ENCODE measurements around the gene NBAS. TPM values are rescaled to one million over a fixed set of nuclear protein-coding genes. Genes with fewer than 3 reads are reported as not detected.

The NBAS gene
- total RNA-seq, 2 donors from 2014 or later = 38.9 to 48.6 TPM

DNA sequence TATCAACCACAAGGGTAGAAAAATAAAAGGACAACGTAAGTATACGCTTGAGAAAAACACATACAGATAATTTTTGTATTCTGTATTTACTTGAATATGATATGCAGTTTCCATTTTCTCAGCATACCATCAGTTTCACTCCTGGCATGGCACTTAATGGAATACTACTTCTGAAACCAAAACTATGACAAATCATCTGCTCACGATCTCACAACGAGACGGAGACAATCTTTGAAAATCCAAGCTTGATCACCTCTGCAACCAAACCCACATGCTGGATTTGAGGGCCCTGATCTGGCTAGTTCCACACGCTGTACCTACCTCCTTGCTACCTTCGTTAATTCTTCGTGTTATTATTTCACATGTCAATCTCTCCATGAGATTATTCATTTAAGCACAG is 387.6 kb downstream of the NBAS start:
- ATAC-seq (no peak), DNase-seq (no peak)
- intact Hi-C loops (cut with DNase I) = no loop called here

DNA sequence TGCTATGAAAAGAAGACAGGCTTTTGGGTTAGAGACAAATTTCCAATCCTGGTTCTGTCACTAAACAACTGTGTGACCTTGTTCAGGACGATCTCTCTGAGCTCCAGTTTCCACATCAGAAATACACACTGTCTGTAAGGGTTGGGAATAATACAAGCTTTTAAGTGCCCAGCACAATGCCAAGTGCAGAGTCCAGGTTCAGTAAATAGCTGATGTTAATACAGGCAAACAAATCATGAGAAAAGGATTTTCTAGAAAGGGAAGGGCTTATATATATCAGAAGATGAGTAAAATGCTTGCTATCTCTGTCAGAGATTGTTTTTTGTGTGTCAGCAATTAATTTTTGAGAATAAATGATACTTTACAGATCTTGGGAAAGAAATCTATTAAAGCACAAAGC is 388.3 kb downstream of the NBAS start:
- ATAC-seq = no peak
- no peak for DNase-seq
- intact Hi-C loops (cut with DNase I) = no loop called here

DNA sequence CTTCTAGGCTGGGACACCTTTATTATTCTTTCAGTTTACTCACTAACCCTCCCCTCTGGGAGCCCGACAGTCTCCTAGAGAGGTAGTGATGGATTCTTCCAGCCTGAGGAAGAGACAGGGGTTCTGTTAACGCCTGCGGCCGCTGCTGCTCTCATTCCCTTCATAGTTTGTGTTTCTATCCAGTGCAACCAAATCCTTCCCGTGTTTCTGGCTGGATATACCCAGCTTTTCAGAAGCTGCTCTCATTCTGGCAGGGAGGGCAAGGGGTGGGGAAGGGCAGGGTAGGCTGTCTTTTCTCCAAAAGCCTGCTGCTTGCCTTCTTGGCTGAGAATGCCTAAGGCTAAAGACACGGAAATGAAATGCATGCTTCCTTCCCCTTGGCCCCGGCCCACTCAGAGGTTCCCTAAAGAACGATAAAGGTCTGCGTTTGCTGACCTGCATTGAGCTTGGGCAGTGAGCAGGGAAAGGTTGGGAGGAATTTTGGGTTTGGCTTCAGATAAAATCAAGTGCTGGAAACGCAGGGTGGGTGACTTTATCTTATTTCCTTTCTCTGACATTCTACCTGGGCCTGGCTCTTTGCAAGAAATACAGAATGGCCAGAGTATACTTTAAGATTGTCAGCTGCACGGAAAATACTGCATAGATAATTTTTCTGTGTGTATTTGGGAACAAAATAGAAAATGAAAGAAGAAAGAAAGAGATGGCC is 390.9 kb downstream of the NBAS start:
- ATAC-seq (peak; percentile 15 to 63), DNase-seq (peak; percentile 39)
- intact Hi-C loops (cut with DNase I) = no loop called here

DNA sequence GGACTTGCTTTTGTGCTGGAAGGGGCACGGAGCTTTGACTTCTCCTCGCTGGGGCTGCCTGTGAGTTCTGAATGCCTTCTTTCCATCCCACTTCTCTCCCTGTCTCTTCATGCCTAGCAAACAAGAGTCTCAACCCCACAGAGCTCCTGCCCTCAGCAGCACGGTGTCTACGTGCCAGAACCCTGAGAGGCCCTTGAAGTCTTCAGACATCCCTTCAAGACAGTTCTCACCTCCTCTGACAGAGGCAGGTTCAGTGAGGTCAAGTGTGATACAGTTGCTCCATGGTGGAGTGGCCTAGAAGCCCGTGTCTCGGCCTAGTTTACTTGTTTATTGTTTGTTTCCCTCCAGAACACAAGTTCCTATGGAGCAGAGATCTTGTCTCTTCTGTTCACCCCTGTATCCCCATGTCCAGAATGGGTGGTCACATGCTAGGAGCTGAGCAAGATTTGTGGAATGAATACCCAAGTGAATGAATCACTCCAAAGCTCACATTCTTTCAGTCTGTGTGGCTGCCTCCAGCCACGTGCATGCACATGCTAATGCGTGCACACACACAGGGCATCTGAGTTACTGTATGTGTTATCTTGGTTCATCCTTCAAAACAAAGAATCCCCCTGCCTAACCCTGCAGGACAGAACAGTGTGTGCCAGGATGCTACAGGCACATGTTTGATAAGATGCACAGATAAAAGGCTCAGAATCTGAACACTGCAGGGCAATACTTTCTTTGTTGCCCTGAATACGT is 391.6 kb downstream of the NBAS start:
- DNase-seq = peak; percentile 33
- ATAC-seq = peak; percentile 47 to 87
- intact Hi-C loops (cut with DNase I) = no loop called here

DNA sequence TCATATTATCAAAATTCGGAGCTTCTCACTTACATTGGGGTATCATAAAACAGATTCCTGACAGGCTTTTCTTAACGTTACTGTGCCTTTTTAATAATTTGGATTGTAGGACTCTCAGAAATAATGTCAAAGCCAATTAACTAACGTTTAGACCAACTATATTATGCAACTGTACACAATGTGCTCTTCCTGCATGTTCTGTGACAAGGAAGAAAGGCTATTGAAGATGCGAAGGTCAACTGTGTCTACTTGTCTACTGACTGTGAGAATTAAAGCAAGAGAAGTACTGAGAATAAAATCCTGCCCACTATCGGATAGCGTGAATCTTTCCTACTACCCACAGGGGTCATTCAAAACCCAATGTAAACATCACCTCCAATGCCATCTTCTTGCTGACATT is 393.0 kb downstream of the NBAS start:
- intact Hi-C loops (cut with DNase I) = no loop called here
- ATAC-seq (no peak), DNase-seq (no peak)

DNA sequence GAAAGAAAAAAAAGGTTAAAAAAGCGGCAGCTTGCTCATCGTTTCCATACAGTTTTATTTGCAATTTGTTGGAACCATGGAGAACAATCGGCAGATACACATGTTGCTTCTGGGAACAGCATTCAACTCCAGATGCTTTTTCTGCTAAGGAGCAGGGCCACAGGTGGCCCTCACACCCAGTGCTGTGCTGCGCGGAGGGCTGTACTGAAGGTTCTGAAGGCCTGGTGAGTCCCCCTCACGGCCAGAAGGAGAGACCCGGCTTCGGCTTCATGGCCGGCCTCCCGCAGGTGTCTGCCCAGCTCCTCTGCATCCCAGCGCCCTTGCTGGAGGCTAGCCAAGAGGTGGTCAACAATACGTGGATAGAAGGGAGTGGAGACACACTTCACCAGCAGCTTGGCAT is 394.3 kb downstream of the NBAS start:
- DNase-seq (no peak), ATAC-seq (no peak)
- intact Hi-C loops (cut with DNase I) = no loop called here

DNA sequence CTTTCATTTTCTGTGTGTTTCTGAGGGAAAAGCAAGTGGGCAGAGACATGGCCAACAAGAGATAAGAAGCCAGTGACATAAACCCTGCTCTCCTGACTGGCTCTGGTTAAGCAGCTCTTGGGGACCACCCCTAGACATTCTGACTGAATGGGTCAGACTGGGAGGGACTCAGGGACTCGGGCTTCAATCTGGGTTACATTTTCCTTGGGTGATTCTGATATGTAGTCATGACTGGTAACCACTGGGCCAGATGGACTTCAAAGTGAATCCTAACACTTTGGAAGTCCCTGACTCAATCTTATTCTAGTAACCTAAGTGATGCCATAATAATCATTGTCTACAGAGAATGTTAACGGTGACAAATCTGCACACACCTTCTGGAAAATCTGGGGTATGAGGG is 397.8 kb downstream of the NBAS start:
- ATAC-seq (no peak), DNase-seq (no peak)
- intact Hi-C loops (cut with DNase I) = no loop called here

DNA sequence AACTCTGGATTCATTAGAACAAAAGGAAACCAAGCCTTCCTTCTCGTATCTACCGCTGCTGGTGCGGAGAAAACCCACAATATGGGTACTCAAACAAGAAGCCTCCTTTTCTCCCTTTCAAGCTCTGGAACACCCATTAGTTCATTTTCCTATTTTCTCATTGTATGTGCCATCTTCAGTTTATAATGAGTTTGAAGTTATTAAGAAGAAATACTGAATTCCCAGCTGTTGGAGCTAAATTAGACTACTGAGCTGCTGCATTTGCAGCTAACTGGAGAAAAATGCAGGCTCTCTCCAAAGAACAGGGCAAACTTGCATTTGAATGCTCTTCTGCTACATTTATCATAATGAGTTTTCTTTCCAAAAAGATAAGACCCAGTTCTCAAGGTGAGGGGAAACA is 398.5 kb downstream of the NBAS start:
- ATAC-seq (no peak), DNase-seq (no peak)
- intact Hi-C loops (cut with DNase I) = no loop called here

DNA sequence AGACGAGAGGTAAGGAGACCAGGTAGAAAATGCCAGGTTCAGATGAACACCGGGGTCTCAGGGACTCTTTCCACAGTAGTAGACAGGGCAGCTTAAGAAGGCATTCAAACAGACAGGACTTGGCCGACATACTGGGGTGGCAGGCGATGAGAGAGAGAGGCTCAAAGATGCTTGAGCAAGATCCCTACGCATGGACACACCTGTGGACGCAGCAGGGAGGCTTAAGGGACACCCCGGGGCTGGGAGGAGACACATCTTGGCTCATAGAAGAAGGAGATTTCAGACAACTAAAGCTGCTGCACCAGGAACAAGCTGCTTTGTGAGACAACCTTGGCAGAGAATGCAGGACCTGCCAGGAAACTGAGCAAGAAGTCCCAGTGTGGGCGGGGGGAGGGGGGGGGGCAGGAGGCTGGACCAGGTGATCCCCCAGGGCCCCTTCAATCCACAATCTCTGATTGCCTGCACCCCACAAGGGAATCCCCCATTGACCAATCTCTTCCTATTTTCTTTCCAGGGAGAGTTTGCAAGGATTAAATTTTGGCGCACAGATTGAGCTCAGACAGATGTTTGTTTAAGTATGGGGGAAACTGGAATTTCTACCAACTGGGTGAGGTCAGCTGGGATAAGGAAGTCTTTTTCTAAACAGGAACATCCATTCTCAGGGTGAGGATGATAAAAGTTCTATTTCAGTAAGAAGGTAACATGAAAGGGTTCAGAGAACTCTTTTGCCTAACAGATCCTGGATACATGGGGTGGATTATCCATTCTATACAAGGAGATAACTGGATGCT is 400.7 kb downstream of the NBAS start:
- no peak for ATAC-seq
- DNase-seq = no peak
- intact Hi-C loops (cut with DNase I) = no loop called here

DNA sequence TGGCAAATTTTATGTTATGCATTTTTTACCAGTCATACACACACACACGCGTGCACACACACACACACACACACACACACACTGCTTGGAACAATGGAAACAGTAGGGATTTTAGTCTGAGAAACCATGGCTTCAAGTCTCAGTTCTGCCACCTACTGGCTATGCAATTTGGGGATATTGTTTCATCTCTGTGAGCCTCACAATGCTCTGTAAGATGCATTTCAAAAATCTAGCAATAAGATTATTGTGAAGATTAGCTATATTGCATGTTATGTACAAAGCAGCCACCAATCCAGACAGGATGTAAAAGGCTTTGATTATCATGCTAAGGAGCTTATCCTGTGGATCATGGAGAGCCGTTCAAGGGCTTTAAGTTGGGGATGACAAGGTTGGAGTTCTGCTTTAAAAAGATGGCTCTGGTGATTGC is 401.4 kb downstream of the NBAS start:
- DNase-seq (no peak), ATAC-seq (no peak)
- intact Hi-C loops (cut with DNase I) = no loop called here

DNA sequence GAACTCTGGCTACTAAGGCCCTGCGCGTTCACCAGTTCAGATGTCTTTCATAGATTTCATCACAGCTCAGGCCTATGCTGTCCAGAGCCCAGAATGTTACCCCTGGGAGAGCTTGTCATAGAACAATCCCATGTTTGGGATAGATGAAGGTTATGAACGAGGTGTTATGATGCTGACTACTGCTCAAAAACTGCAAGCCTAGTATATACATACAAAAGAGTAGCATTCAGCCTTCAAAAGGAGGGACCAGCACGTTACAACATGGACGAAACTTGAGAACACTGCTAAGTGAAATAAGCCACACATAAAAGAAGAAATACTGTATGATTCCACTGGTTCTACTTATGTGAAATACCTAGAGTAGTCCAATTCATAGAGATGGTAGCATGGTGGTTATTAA is 401.9 kb downstream of the NBAS start:
- intact Hi-C loops (cut with DNase I) = no loop called here
- DNase-seq = no peak
- no peak for ATAC-seq

DNA sequence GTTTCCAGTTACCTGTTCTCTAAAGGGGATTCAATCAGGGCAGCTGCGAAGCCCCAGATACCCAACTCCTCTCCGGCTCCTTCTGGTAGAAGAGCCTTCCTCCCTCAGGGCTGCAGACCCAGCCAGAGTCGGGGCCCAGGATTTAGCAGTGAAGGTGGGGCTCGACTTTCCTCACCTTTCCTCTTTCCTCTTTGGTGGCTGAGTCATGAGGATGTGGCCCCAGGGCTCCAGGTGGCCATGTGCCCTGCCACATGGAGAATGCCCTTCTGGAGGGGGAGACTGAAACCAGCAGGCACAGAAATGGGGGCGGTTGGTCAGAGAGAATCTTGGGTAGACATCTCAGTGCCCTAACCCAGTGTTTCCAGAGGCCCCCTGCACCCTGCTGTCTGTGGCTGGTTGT is 402.6 kb downstream of the NBAS start:
- no peak for DNase-seq
- intact Hi-C loops (cut with DNase I) = no loop called here
- no peak for ATAC-seq

DNA sequence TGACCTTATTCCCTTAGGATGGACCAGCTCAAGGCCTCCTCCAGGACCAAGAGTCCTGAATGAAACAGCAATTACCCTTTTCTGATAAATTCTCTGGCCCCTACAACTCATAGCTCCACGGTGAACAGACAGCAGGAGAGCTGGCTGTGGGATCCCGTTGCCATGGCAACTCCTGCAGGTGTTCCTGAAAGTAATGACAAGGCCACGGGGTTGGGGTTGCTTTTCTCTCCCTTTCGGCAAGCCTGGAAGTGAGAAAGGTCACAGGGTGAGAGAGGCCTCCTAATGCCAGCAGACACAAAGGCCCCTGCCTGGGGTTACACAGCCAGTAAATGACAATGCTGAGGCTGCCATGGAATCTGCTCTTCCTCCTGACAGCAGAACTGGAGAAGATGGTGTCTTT is 403.0 kb downstream of the NBAS start:
- DNase-seq (no peak), ATAC-seq (no peak)
- intact Hi-C loops (cut with DNase I) = no loop called here

DNA sequence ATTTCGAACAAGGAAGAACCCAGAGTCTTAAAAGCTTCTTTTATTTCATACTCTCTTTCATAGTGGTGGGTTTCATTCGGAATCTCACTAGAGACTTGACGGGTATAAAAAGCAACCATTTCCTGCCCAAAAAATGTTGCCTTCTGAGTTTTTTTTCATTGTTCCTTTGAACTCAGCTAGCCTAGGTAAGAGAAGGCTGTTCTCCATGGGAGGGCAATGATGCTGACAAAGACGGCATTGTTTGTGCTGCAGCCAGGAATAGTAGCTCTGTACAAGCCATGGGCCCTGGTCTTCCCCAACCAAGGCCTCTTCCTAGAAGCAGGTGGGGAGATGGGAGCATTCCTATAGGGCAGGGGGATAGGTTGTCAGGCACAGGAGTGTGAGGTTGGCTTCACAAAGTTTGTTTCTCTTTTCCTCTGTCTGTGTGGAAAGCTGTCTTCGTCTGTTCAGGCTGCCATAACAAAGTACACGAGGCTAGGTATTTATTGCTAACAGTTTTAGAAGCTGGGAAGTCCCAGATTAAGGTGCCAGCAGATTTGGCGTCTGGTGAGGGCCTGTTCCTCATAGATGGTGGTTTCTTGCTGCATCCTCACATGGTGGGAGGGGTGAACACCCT is 405.1 kb downstream of the NBAS start:
- intact Hi-C loops (cut with DNase I) = no loop called here
- ATAC-seq = no peak
- no peak for DNase-seq

DNA sequence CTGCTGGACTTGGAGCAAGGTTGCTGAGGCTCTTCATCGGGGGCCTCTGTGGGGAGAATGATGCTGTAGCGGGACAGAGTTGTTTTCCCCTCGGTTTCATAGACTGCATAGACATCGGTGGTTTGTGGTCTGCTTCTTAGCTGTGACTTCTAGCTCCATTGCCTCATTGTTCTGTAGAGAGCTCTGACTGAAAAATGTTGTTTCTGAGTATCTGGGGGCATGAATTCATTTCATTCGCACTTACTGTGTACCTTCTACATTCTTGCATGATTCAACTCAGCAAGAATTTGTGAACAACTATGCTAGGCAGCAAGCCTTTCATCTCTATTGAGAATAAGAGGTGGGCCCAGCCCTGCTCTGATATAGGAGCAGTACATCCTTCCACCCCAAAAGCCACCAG is 406.8 kb downstream of the NBAS start:
- DNase-seq (no peak), ATAC-seq (no peak)
- intact Hi-C loops (cut with DNase I) = no loop called here

DNA sequence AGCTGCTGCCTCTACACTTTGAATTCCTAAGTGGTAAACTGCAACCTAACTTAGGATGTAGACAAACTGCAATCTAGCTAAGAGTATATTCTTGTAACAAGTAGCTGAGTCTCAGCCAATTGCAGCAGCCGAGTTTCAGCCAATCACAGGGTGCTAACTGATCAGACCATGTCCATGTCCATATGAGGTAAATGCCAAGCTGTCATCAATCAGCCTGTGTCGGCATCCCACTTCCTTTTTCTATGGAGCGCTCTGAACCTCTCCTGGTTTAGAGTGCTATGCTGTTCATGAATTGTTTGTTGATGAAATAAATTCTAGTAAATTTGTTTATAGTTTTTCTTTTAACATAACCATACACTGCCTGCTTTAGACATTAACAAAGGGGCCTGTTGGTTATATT is 408.8 kb downstream of the NBAS start:
- intact Hi-C loops (cut with DNase I) = no loop called here
- DNase-seq (no peak), ATAC-seq (no peak)

DNA sequence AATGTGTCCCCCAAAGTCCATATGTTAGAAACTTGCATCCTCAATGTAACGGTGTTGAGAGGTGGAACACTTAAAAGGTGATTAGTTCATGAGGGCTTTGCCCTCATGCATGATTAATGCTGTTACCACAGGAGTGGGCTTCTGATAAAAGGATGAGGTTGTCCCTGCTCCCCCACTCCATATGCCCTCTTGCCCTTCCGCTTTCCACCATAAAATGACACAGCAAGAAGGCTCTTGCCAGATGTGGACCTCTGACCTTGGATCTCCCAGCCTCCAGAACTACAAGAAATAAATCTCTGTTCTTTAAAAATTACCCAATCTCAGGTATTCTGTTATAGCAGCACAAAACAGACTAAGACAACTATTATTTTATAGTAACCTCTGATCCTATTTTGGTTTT is 412.1 kb downstream of the NBAS start:
- DNase-seq (no peak), ATAC-seq (no peak)
- intact Hi-C loops (cut with DNase I) = no loop called here

DNA sequence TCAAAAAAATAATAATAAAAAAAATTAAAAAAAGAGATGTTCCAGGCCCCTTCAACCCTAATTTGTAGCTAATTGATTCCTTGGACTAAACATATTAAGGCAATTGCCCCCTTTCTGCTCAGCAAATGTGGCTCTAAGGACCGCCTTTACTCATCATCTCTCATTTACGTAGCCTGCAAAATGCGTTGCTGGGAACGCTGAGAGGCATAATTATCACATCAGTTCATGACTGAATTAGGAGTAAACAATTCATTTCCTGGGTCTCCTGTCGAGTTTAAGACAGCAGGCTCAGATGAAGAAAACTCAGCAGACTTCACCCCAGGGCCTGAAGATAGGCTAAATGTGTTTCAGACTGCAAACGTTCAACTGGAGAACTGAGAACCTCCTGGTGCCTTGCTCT is 413.5 kb downstream of the NBAS start:
- DNase-seq = no peak
- no peak for ATAC-seq
- intact Hi-C loops (cut with DNase I) = no loop called here

DNA sequence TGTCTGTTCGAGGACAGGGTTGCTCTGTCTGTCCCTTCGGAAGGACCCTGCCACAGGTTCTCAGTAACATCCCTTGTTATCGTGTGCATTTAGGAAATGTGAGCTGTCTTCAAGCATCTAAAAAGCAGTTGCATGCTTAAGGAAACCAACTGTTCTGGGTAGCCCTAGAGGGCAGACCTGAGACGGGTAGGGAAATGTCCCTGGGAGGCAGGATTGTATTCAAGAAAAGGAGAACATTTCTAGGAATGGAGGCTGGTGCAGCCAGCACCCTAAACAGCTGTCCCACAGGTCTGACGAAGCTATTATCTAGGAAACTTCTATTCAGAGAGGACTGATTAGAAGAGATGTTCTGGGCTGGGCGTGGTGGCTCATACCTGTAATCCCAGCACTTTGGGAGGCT is 414.2 kb downstream of the NBAS start:
- no peak for DNase-seq
- ATAC-seq = no peak
- intact Hi-C loops (cut with DNase I) = no loop called here

DNA sequence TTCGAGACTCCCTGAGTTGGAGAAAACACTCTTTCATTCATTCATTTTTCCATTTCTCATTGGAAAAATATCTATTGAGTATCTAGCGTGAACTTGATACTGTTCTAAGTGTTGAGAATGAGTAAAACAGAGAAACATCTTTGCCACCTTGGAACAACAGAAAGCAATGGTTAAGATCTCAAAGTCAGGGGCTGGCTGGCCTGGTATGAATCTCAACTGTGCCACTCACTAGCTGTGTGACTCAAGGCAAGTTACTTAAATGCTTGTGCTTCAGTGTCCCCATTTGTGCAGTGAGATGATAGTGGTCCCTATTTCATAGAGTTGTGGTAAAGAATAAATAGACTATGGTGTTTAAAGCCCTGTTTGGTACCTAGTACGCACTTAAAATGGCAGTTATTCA is 415.2 kb downstream of the NBAS start:
- no peak for ATAC-seq
- DNase-seq = no peak
- intact Hi-C loops (cut with DNase I) = no loop called here

Measured in left cardiac atrium (tissue), 4 donors.